H1 (cell line): ENCODE results near the gene APBA3. TPM values are rescaled to one million over a fixed set of nuclear protein-coding genes. Genes with fewer than 3 reads are reported as not detected.

Source experiments
- BRCA1 ChIP-seq: IDR thresholded peaks from 2 replicates; pipeline ENCODE4 v1.6.1; 2012; ENCODE audit warnings: low read depth, low read length, improper control_type of control experiment
- E2F6 ChIP-seq: IDR thresholded peaks from 2 replicates; pipeline ENCODE4 v1.6.1; 2012; ENCODE audit warnings: inconsistent platforms
- FOSL1 ChIP-seq: IDR thresholded peaks from 2 replicates; pipeline ENCODE4 v1.6.1; 2011; ENCODE audit warnings: mild to moderate bottlenecking, low read depth, low read length, moderate library complexity; ENCODE audit not compliant: insufficient read depth
- HDAC6 ChIP-seq: IDR thresholded peaks from one replicate; pipeline ENCODE4 v1.7.1; 2012; ENCODE audit warnings: low read depth, mild to moderate bottlenecking, inconsistent platforms, low read length, moderate library complexity
- KDM1A ChIP-seq: fragments of 200-600, 300-600 bp; sonication (generic); IDR thresholded peaks from 2 replicates; pipeline ENCODE4 v1.7.1; 2016; ENCODE audit warnings: mild to moderate bottlenecking, low read length, borderline replicate concordance
- PHF8 ChIP-seq: fragments of 200-600 bp; sonication (generic); conservative IDR thresholded peaks from 2 replicates; pipeline ENCODE4 v1.7.1; 2012; ENCODE audit warnings: low read depth, mild to moderate bottlenecking, inconsistent platforms, low read length, moderate library complexity
- RBBP5 ChIP-seq: IDR thresholded peaks from 2 replicates; pipeline ENCODE4 v1.7.1; 2012; ENCODE audit warnings: low read depth, mild to moderate bottlenecking, inconsistent platforms, low read length, moderate library complexity, borderline replicate concordance
- RFX5 ChIP-seq: IDR thresholded peaks from 2 replicates; pipeline ENCODE4 v1.6.1; 2011; ENCODE audit warnings: low read depth, low read length, improper control_type of control experiment, borderline replicate concordance
- SIRT6 ChIP-seq: IDR thresholded peaks from one replicate; pipeline ENCODE4 v1.7.1; 2012; ENCODE audit warnings: low read length, inconsistent platforms
- SP2 ChIP-seq: IDR thresholded peaks from 2 replicates; pipeline ENCODE4 v1.6.1; 2012; ENCODE audit warnings: mild to moderate bottlenecking, low read length, inconsistent platforms
- SUZ12 ChIP-seq: fragments of 200-600 bp; sonication (generic); IDR thresholded peaks from 2 replicates; pipeline ENCODE4 v1.6.1; 2012; ENCODE audit warnings: mild to moderate bottlenecking, inconsistent platforms, low read length, moderate library complexity, mixed read lengths
- TCF12 ChIP-seq: IDR thresholded peaks from 2 replicates; pipeline ENCODE4 v1.6.1; 2011; ENCODE audit warnings: low read depth, mild to moderate bottlenecking, low read length
- YY1 ChIP-seq: IDR thresholded peaks from 2 replicates; pipeline ENCODE4 v1.6.1; 2011; ENCODE audit warnings: low read depth, mild to moderate bottlenecking, low read length
- ZNF274 ChIP-seq: IDR thresholded peaks from 2 replicates; pipeline ENCODE4 v1.7.0; 2012; ENCODE audit warnings: low read length, borderline replicate concordance; ENCODE audit errors: extremely low read depth
- polyA plus RNA-seq, 7 experiments: library from polyadenylated mRNA; depleted of rRNA in 3 of 7; stranded (reverse) in 5 of 7; unstranded in 2 of 7; fragments of >200 nt in 5 of 7; fragments of 200-250 nt in 2 of 7; gene quantifications; 1 replicate in 5 of 7; 2 replicates in 1 of 7; 4 replicates in 1 of 7; pipeline versions ENCODE4 v1.2.1 to v1.2.3, GENCODE V29; 2011 to 2013; ENCODE audit warnings: missing spikeins in 2 of 7, mixed read lengths in 2 of 7
- total RNA-seq: library from RNA; stranded (reverse); fragmentation: NEBNext Ultra II Directional; extraction: Animal tissue kit (Norgen Biotek cat#: 25700); gene quantifications from 2 replicates; pipeline ENCODE4 v1.2.1, GENCODE V29; 2021

Gene APBA3
- total and polyA plus RNA-seq, 2 of the 8 experiments (the other 6 are each of a cell fraction or from before 2014, with no cell fraction given), result 21.4 to 36.9 TPM

GRCh38 chr19:3785938-3786824 is 24.7 kb upstream of the APBA3 start, which contains the start of gene MATK (continued):
- peak; percentile 98 for TF ChIP-seq KDM1A
- no peak for TF ChIP-seq BRCA1
- TF ChIP-seq E2F6, result no peak
- peak; percentile 51 for TF ChIP-seq PHF8
- no peak for TF ChIP-seq RBBP5
- TF ChIP-seq TCF12, result no peak
- no peak for TF ChIP-seq YY1
- no peak for TF ChIP-seq SIRT6
- no peak for TF ChIP-seq HDAC6
- TF ChIP-seq FOSL1, result peak; percentile 88; the same call in 1 of the 2 replicates
- TF ChIP-seq ZNF274, result no peak
- no peak for TF ChIP-seq RFX5
- TF ChIP-seq SUZ12, result 0 out of 2 replicates have a peak, but pooled peaks have one; percentile 25
- no peak for TF ChIP-seq SP2
- TF ChIP-seq, all 59 proteins: peak for 8
